ENCODE data around the gene WIZ.

The WIZ gene

GRCh38 chr19:15432629-15433518 lies 16.9 kb downstream of the WIZ start (continued):
- no peak for TF ChIP-seq ZNF423 (tag by site-specific recombination; IDR thresholded peaks at IDR 0.05)
- no peak for TF ChIP-seq ZNF449 (tag by site-specific recombination; IDR thresholded peaks at IDR 0.05)
- TF ChIP-seq GLIS1 (tag by site-specific recombination; IDR thresholded peaks at IDR 0.05): no peak
- no peak for TF ChIP-seq ZBTB1 (tag by site-specific recombination; IDR thresholded peaks at IDR 0.05)
- no peak for TF ChIP-seq ZBTB21 (tag by site-specific recombination; IDR thresholded peaks at IDR 0.05)
- TF ChIP-seq HOXD13 (CRISPR knock-in tag; IDR thresholded peaks at IDR 0.05; ENCODE audit: borderline replicate concordance): no peak
- peak; percentile 93; the same call in 1 of the 2 replicates for TF ChIP-seq KLF8 (tag by site-specific recombination; IDR thresholded peaks at IDR 0.05)
- no peak for TF ChIP-seq ZNF645 (tag by site-specific recombination; IDR thresholded peaks at IDR 0.05)
- peak; percentile 23; the same call in 1 of the 2 replicates for TF ChIP-seq IKZF3 (tag by site-specific recombination; IDR thresholded peaks at IDR 0.05)
- peak; percentile 36; the same call in 1 of the 2 replicates for TF ChIP-seq ZNF629 (tag by site-specific recombination; IDR thresholded peaks at IDR 0.05)
- TF ChIP-seq ZNF473 (tag by site-specific recombination; IDR thresholded peaks at IDR 0.05): no peak
- TF ChIP-seq ZBTB49 (tag by site-specific recombination; IDR thresholded peaks at IDR 0.05; ENCODE audit: low read depth): no peak
- TF ChIP-seq ZFP69B (tag by site-specific recombination; IDR thresholded peaks at IDR 0.05): peak; percentile 48; the same call in 1 of the 2 replicates
- no peak for TF ChIP-seq ZNF530 (tag by site-specific recombination; IDR thresholded peaks at IDR 0.05; ENCODE audit: low read depth)
- no peak for TF ChIP-seq ZNF747 (tag by site-specific recombination; IDR thresholded peaks at IDR 0.05)
- TF ChIP-seq ZBTB7A (tag by site-specific recombination; IDR thresholded peaks at IDR 0.05; ENCODE audit: low read depth): no peak
- TF ChIP-seq ZNF221 (tag by site-specific recombination; IDR thresholded peaks at IDR 0.05; ENCODE audit: borderline replicate concordance): no peak
- TF ChIP-seq ZNF16 (tag by site-specific recombination; IDR thresholded peaks at IDR 0.05; ENCODE audit: low read depth): no peak
- no peak for TF ChIP-seq ZNF26 (tag by site-specific recombination; IDR thresholded peaks at IDR 0.05)
- no peak for TF ChIP-seq ZNF670 (tag by site-specific recombination; IDR thresholded peaks at IDR 0.05; ENCODE audit: low read depth)
- TF ChIP-seq ZNF660 (tag by site-specific recombination; IDR thresholded peaks at IDR 0.05): peak; percentile 88
- no peak for TF ChIP-seq BCL6B (tag by site-specific recombination; IDR thresholded peaks at IDR 0.05)
- 0 out of 2 replicates have a peak, but pooled peaks have one; percentile 9 for TF ChIP-seq GFI1B (tag by site-specific recombination; IDR thresholded peaks at IDR 0.05)
- no peak for TF ChIP-seq ZNF626 (tag by site-specific recombination; IDR thresholded peaks at IDR 0.05)
- TF ChIP-seq ZXDB (tag by site-specific recombination; IDR thresholded peaks at IDR 0.05): no peak; the same call in 1 of the 2 replicates
- TF ChIP-seq ZNF624 (tag by site-specific recombination; IDR thresholded peaks at IDR 0.05): no peak
- TF ChIP-seq ZNF10 (tag by site-specific recombination; IDR thresholded peaks at IDR 0.05): 0 out of 2 replicates have a peak, but pooled peaks have one; percentile 23
- TF ChIP-seq ZNF155 (tag by site-specific recombination; IDR thresholded peaks at IDR 0.05): no peak
- TF ChIP-seq ZBTB20 (tag by site-specific recombination; IDR thresholded peaks at IDR 0.05): no peak; the same call in 1 of the 2 replicates
- TF ChIP-seq ZNF398 (tag by site-specific recombination; IDR thresholded peaks at IDR 0.05): peak; percentile 47
- no peak for TF ChIP-seq ZNF37A (tag by site-specific recombination; IDR thresholded peaks at IDR 0.05)

Measured in HEK293 (cell line).